ENCODE measurements around the gene PAGR1. TPM values are rescaled to one million over a fixed set of nuclear protein-coding genes. Genes with fewer than 3 reads are reported as not detected.
A peak's percentile ranks its signal among the peaks of the same experiment; 100 is the strongest.

PAGR1 gene
- total and polyA plus RNA-seq, 9 of the 15 experiments (the other 6 are each of a cell fraction or from before 2014, with no cell fraction given) = 1.4 to 58.2 (median 16.8) TPM

DNA sequence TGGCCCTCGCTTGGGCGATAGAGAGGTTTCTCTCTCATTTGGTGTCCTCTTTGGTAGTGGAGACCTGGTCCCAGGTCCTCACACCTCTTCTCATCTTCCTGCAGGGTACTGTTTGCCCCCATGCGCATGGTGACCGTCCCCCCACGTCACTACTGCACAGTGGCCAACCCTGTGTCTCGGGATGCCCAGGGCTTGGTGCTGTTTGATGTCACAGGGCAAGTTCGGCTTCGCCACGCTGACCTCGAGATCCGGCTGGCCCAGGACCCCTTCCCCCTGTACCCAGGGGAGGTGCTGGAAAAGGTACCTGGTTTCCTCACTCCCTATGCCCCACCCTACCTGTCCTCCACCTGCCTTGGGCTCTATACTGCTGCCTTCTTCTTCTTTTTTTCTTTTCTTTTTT lies 14.8 kb downstream of the PAGR1 start:
- in situ Hi-C loops (cut with MboI) (no loop called here), intact Hi-C loops (cut with micrococcal nuclease) (no loop called here)
- Histone ChIP-seq H3K4me2 (ENCODE audit: insufficient read depth, low read length) (no peak overlapping the region), H3K9me3 (replicated peaks; ENCODE audit: control insufficient read depth, insufficient read depth, low read depth, low read length) (no peaks in the 10 kb centered on the region), H3K27me3 (ENCODE audit: control insufficient read depth in 2 of 2, insufficient read depth in 2 of 2, low read length in 2 of 2) (peaks cover 2 to 13% of the 10 kb centered on the region in 2 experiments; a peak in 3 of 5 replicates), H3K4me3 (no peak overlapping the region), H2AFZ (ENCODE audit: low read depth, low read length) (no peak overlapping the region), H4K20me1 (replicated peaks; ENCODE audit: control insufficient read depth, insufficient read depth, low read length) (no peaks in the 10 kb centered on the region), H3K79me2 (ENCODE audit: control insufficient read depth, insufficient read depth, low read length) (no peaks in the 10 kb centered on the region), H3K36me3 (ENCODE audit: control insufficient read depth, insufficient read depth, low read length) (no peaks in the 10 kb centered on the region), H3K9ac (ENCODE audit: insufficient read depth in 1 of 2, low read depth in 2 of 2, low read length in 2 of 2) (0 out of 4 replicates have a peak overlapping the region, but pooled peaks of 1 of the 2 experiments have one; percentile 58), H3K27ac (ENCODE audit: extremely low read depth, low read depth, low read length) (no peak overlapping the region), H3K4me1 (replicated peaks in 1 of 2; ENCODE audit: control insufficient read depth in 2 of 2, insufficient read depth in 2 of 2, low read length in 2 of 2) (peaks cover under 1 to 7% of the 10 kb centered on the region in 2 experiments; a peak in 4 of 5 replicates), H3K9me1 (ENCODE audit: control insufficient read depth, insufficient read depth, low read length) (no peaks in the 10 kb centered on the region)
- FAIRE-seq = no peak
- BruUV-seq (replicated peaks) = no TSS peak
- POLR2A ChIA-PET = no interaction called here
- 8% methylated on average over 11 of the region's 11 CpGs for WGBS (ENCODE audit: insufficient coverage, low coverage, missing lambda C conversion rate)
- CTCF ChIA-PET (ENCODE audit: low intra/inter-chr PET ratio) = no interaction called here
- no peak for ATAC-seq
- no peak for TF ChIP-seq ZNF143 (CRISPR knock-in tag; IDR thresholded peaks at IDR 0.05)
- no peak for TF ChIP-seq TARDBP (IDR thresholded peaks at IDR 0.05)
- TF ChIP-seq ZNF77 (CRISPR knock-in tag; IDR thresholded peaks at IDR 0.05) = no peak
- no peak for TF ChIP-seq EGR1 (conservative IDR thresholded peaks at IDR 0.05)
- TF ChIP-seq, protein P1, sequence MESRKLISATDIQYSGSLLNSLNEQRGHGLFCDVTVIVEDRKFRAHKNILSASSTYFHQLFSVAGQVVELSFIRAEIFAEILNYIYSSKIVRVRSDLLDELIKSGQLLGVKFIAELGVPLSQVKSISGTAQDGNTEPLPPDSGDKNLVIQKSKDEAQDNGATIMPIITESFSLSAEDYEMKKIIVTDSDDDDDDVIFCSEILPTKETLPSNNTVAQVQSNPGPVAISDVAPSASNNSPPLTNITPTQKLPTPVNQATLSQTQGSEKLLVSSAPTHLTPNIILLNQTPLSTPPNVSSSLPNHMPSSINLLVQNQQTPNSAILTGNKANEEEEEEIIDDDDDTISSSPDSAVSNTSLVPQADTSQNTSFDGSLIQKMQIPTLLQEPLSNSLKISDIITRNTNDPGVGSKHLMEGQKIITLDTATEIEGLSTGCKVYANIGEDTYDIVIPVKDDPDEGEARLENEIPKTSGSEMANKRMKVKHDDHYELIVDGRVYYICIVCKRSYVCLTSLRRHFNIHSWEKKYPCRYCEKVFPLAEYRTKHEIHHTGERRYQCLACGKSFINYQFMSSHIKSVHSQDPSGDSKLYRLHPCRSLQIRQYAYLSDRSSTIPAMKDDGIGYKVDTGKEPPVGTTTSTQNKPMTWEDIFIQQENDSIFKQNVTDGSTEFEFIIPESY (CRISPR knock-in tag; IDR thresholded peaks at IDR 0.05) = no peak
- TF ChIP-seq, protein P2, sequence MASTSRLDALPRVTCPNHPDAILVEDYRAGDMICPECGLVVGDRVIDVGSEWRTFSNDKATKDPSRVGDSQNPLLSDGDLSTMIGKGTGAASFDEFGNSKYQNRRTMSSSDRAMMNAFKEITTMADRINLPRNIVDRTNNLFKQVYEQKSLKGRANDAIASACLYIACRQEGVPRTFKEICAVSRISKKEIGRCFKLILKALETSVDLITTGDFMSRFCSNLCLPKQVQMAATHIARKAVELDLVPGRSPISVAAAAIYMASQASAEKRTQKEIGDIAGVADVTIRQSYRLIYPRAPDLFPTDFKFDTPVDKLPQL (IDR thresholded peaks at IDR 0.05; ENCODE audit: extremely low read depth, insufficient read length) = no peak
- TF ChIP-seq TAL1 (IDR thresholded peaks at IDR 0.05) = no peak
- TF ChIP-seq NFE2 (IDR thresholded peaks at IDR 0.05; ENCODE audit: low read depth) = no peak
- TF ChIP-seq THRB (CRISPR knock-in tag; conservative IDR thresholded peaks at IDR 0.05) = no peak
- no peak for TF ChIP-seq RBBP5 (IDR thresholded peaks at IDR 0.05; ENCODE audit: borderline replicate concordance, insufficient read depth, low read length, poor library complexity, severe bottlenecking)
- TF ChIP-seq ZNF696 (CRISPR knock-in tag; conservative IDR thresholded peaks at IDR 0.05) = no peak
- TF ChIP-seq THRAP3 (IDR thresholded peaks at IDR 0.05; ENCODE audit: borderline replicate concordance) = no peak
- DNase-seq (ENCODE audit: extremely low read depth in 1 of 4, low spot score in 3 of 4) = no peak

All from K562 (cell line).